ENCODE data around the gene TBC1D3E.
"Not testable (repeated sequence)": the region's sequence is repeated elsewhere in the genome, so short reads cannot be mapped to it uniquely, and the experiment has no call there.

Gene TBC1D3E

DNA sequence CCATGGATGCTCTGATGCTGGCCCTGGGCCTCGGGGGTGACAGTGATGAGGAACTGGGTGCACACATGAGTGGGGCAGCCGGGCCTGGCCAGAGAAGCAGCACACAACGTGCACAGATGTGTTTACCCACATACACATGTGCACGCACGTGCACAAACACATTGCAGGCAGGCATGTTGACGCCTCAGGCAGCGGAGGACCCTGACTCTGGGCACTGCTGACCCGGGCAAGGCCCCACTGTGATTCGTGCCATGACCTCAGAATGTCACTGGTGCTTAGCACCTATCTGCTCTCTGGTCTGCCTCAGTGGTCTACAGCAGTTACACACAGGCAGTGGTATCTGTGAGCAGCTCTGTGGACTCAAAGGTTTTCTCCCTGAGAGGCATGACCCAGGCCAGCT, at the start of gene TBC1D3E:
Gene TBC1D3E (plus strand): TSS at position 301 of the 400 bp plus-strand sequence. CDS start 1,545 bp downstream, outside the sequence.
- H3K4me3 Mint-ChIP-seq; intact Hi-C loops (cut with micrococcal nuclease); H3K9me3 Mint-ChIP-seq; H3K27me3 Mint-ChIP-seq; H3K4me1 Mint-ChIP-seq (ENCODE audit: low read depth); H3K36me3 Mint-ChIP-seq (ENCODE audit: low read depth); H3K27ac Mint-ChIP-seq: not testable (repeated sequence)

GRCh38 chr17:38087344-38087743, 40.4 kb upstream of the TBC1D3E start:
- H3K27ac Mint-ChIP-seq; H3K36me3 Mint-ChIP-seq (ENCODE audit: low read depth); H3K4me3 Mint-ChIP-seq; H3K9me3 Mint-ChIP-seq; intact Hi-C loops (cut with micrococcal nuclease); H3K27me3 Mint-ChIP-seq; H3K4me1 Mint-ChIP-seq (ENCODE audit: low read depth): not testable (repeated sequence)

DNA sequence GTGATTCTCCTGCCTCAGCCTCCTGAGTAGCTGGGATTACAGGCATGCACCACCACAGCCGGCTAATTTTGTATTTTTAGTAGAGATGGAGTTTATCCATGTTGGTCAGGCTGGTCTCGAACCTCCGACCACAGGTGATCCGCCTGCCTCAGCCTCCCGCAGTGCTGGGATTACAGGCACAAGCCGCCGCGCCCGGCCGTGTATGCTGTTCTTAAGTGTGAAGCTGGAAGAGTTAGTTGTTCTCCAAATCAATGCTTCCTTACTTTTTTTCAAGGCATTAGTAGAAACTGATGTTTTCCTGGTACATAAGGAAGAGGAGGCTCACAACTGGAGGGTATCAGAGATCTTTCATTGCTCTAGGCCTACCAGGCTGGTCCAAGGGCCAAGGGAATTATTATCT, 39.6 kb upstream of the TBC1D3E start:
- H3K27ac Mint-ChIP-seq; H3K27me3 Mint-ChIP-seq; H3K4me1 Mint-ChIP-seq (ENCODE audit: low read depth); H3K9me3 Mint-ChIP-seq; intact Hi-C loops (cut with micrococcal nuclease); H3K4me3 Mint-ChIP-seq; H3K36me3 Mint-ChIP-seq (ENCODE audit: low read depth): not testable (repeated sequence)

DNA sequence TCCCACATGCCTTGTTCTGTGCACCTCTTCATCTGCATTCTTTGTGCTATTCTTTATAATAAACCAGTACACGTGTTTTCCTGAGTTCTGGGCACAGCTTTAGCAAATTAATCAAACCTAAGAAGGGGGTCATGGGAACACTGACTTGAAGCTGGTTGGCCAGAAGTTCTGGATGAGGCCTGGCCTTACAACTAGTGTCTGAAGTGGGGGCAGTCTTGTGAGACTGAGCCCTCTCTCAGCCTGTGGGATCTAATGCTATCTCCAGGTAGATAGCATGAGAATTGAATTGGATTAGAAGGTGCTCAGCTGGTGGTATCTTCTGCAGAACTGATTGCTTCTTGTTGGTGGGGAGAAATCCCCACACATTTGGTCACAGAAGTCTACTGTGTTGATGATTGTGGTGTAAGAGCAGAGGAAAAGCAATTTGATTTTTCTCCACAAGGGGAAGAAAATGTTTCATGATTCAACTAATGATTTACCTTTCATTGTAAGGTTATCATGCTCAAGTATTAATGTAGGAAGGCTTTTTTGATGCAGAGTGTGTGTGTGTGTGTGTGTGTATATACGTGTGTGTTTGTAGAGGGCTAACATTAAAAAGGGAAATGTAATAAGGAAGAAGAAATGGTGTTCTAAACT, 33.6 kb upstream of the TBC1D3E start:
- H3K4me1 Mint-ChIP-seq (ENCODE audit: low read depth); H3K9me3 Mint-ChIP-seq; H3K36me3 Mint-ChIP-seq (ENCODE audit: low read depth); H3K4me3 Mint-ChIP-seq; intact Hi-C loops (cut with micrococcal nuclease); H3K27me3 Mint-ChIP-seq; H3K27ac Mint-ChIP-seq: not testable (repeated sequence)

- H3K9me3 Mint-ChIP-seq; H3K4me1 Mint-ChIP-seq (ENCODE audit: low read depth); H3K27ac Mint-ChIP-seq; H3K4me3 Mint-ChIP-seq; H3K27me3 Mint-ChIP-seq; intact Hi-C loops (cut with micrococcal nuclease); H3K36me3 Mint-ChIP-seq (ENCODE audit: low read depth): not testable (repeated sequence)
Measured at GRCh38 chr17:38099262-38099661, 28.5 kb upstream of the TBC1D3E start.

DNA sequence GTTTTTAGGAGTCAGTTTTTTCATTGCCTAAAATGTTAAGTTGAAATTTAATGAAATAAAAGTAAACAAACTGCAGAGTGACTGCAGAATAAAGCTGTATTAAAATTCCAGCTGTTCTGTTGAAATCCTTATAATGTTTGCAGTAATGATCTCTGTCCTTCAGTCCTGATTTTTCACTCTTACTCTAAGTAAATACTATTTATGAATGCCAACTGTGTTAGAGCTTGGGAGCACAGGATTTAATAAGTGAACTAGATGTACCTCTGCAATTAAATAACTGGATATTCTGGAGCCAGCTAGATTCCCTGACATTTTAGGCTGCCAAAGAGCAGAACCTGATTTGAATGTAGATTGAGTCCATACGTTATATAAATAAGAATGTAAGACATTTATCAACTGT, 7.9 kb upstream of the TBC1D3E start:
- H3K27me3 Mint-ChIP-seq; H3K27ac Mint-ChIP-seq; H3K9me3 Mint-ChIP-seq; intact Hi-C loops (cut with micrococcal nuclease); H3K36me3 Mint-ChIP-seq (ENCODE audit: low read depth); H3K4me1 Mint-ChIP-seq (ENCODE audit: low read depth); H3K4me3 Mint-ChIP-seq: not testable (repeated sequence)

- H3K27me3 Mint-ChIP-seq; H3K4me3 Mint-ChIP-seq; intact Hi-C loops (cut with micrococcal nuclease); H3K27ac Mint-ChIP-seq; H3K9me3 Mint-ChIP-seq; H3K4me1 Mint-ChIP-seq (ENCODE audit: low read depth); H3K36me3 Mint-ChIP-seq (ENCODE audit: low read depth): not testable (repeated sequence)
Measured at GRCh38 chr17:38134860-38135259, 7.1 kb downstream of the TBC1D3E start.
